SK-N-SH (cell line): Measurements from ENCODE around the gene AUTS2.

Experiments used
- CHD2 ChIP-seq: fragments of 150-350 bp; IDR thresholded peaks from 2 replicates; pipeline ENCODE4 v1.6.1; 2018; ENCODE audit warnings: low read length; ENCODE audit not compliant: partially characterized antibody
- TAF1 ChIP-seq: IDR thresholded peaks from 2 replicates; pipeline ENCODE4 v1.6.1; 2012; ENCODE audit warnings: low read depth, mild to moderate bottlenecking, low read length, moderate library complexity, borderline replicate concordance
- TF ChIP-seq, protein P1 (sequence below): fragments of 200-600 bp; sonication (generic); IDR thresholded peaks from 2 replicates; pipeline ENCODE4 v1.6.1; 2017; ENCODE audit warnings: antibody characterized with exemption, mild to moderate bottlenecking, moderate library complexity

DNA sequence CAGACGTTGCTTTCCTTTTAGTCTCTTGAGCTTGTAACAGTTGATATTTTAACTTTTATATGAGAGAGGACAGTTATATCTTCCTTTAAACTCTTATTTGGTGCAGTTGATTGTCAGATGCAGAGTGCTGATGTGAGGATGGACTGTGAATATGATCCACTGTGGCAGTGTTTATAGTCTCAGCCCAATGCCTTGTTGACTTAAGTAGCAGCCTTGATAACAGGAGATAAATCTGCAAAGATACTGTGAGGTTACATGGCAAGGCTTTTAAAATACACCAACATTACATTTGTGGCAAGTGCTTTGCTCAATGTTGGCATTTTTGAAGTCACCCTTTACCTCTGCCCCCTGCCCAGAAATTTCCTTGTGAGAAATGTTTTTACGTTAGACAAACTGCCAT is 206.7 kb downstream of the AUTS2 start:
- TF ChIP-seq, protein P1, sequence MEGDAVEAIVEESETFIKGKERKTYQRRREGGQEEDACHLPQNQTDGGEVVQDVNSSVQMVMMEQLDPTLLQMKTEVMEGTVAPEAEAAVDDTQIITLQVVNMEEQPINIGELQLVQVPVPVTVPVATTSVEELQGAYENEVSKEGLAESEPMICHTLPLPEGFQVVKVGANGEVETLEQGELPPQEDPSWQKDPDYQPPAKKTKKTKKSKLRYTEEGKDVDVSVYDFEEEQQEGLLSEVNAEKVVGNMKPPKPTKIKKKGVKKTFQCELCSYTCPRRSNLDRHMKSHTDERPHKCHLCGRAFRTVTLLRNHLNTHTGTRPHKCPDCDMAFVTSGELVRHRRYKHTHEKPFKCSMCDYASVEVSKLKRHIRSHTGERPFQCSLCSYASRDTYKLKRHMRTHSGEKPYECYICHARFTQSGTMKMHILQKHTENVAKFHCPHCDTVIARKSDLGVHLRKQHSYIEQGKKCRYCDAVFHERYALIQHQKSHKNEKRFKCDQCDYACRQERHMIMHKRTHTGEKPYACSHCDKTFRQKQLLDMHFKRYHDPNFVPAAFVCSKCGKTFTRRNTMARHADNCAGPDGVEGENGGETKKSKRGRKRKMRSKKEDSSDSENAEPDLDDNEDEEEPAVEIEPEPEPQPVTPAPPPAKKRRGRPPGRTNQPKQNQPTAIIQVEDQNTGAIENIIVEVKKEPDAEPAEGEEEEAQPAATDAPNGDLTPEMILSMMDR: no peak
- TF ChIP-seq CHD2 (no peak), TAF1 (no peak)
